LNCAP (cell line): ENCODE results near the gene SLC66A2.

Experiments
- TF ChIP-seq, protein P1 (sequence below): fragments of 450-650 bp; IDR thresholded peaks from 2 replicates; pipeline ENCODE4 v1.5.1; 2017; ENCODE audit warnings: mild to moderate bottlenecking

The SLC66A2 gene

GRCh38 chr18:79902640-79903039 lies 48.8 kb downstream of the SLC66A2 start:
- TF ChIP-seq, protein P1, sequence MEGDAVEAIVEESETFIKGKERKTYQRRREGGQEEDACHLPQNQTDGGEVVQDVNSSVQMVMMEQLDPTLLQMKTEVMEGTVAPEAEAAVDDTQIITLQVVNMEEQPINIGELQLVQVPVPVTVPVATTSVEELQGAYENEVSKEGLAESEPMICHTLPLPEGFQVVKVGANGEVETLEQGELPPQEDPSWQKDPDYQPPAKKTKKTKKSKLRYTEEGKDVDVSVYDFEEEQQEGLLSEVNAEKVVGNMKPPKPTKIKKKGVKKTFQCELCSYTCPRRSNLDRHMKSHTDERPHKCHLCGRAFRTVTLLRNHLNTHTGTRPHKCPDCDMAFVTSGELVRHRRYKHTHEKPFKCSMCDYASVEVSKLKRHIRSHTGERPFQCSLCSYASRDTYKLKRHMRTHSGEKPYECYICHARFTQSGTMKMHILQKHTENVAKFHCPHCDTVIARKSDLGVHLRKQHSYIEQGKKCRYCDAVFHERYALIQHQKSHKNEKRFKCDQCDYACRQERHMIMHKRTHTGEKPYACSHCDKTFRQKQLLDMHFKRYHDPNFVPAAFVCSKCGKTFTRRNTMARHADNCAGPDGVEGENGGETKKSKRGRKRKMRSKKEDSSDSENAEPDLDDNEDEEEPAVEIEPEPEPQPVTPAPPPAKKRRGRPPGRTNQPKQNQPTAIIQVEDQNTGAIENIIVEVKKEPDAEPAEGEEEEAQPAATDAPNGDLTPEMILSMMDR = no peak

DNA sequence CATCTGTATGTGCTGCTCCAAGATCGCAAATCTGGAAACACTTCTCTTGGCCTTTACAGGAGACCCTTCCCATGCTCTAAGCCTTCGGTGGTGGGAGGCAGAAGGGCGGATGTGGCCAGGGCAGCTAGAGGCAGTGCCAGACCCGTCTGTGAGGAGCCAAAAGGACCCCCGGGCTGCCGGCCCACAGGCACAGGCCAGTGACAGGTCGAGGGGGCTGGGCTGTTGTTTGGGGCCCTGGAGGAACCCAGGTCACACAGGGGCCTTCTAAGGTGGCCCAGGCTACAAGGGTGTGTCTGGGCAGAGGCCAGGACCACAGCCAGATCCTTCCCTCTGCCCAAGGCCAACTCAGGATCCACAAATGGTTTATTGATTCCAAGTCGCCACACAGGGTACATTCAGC lies 49.4 kb downstream of the SLC66A2 start:
- TF ChIP-seq, protein P1 = no peak

DNA sequence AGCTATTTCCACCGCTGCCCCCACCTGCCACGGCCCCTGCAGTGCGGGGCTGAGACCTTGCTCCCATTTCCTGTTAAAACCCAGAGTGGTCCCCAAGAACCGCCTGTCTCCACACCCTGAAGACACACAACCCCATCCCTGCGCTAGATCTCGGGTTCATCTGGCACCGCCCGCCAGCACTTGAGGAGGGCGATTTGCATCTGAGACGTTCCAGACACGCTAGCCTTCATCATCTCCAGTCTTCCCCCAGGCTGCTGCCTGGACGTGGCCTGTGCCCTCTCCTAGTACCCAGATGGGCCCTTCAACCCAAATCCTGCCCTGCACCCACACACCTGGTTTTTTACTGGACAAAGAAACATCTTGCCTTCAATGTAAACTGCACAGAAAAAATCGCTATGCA lies 49.8 kb downstream of the SLC66A2 start:
- TF ChIP-seq, protein P1 = no peak

- TF ChIP-seq, protein P1 = no peak
These were observed 50.6 kb downstream of the SLC66A2 start for GRCh38 chr18:79900610-79901570.

DNA sequence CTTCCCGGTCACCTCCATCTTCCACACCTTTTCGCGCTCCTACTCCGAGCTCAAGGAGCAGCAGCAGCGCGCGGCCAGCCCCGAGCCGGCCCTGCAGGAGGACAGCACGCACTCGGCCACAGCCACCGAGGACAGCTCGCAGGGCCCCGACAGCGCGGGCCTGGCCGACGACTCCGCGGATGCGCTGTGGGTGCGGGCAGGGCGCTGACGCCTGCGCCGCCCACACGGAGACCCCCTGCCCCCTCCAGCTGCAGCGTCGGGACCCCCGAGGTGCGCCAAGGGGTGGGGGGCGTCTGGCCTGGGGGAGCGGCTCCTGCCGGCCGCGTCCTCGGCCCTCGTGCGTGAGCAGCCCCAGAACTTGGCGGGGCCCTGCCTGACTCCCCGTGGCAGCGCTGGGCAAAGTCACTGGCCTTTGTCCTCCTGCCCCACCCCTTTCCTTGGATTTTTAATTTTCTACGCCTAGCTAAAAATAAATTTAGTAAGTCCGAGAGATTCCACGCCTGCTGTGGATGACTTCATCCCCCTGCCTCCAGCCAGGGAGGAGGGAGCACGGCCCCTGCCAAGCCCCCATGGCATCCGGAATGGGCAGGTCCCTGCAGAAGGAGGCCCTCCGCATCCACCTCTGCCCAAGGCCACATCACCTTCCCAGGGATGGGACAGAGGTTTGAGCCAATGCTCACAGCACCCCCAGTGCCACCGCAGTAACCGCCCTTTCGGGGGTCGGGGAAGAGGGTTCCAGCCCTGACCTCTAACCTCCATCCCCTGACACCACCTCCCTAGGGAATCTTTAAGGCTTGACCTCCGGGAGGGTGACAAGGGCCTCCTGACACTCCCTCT lies 51.6 kb downstream of the SLC66A2 start:
- TF ChIP-seq, protein P1 = no peak

DNA sequence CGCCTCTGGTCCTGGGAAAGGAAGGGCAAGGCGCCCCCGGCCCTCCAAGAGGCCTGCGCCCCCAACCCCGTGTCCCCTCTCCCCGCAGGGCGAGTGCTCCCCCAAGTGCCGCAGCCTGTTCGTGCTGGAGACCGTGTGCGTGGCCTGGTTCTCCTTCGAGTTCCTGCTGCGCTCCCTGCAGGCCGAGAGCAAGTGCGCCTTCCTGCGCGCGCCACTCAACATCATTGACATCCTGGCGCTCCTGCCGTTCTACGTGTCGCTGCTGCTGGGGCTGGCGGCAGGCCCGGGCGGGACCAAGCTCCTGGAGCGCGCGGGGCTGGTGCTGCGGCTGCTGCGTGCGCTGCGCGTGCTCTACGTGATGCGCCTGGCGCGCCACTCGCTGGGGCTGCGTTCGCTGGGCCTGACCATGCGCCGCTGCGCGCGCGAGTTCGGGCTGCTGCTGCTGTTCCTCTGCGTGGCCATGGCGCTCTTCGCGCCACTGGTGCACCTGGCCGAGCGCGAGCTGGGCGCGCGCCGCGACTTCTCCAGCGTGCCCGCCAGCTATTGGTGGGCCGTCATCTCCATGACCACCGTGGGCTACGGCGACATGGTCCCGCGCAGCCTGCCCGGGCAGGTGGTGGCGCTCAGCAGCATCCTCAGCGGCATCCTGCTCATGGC lies 52.4 kb downstream of the SLC66A2 start:
- TF ChIP-seq, protein P1 = no peak

GRCh38 chr18:79897940-79898625 lies 53.4 kb downstream of the SLC66A2 start:
- TF ChIP-seq, protein P1 = no peak
